Measurements from ENCODE around the gene NUPR1.
"Not testable (repeated sequence)": the region's sequence is repeated elsewhere in the genome, so short reads cannot be mapped to it uniquely, and the experiment has no call there.

The NUPR1 gene

DNA sequence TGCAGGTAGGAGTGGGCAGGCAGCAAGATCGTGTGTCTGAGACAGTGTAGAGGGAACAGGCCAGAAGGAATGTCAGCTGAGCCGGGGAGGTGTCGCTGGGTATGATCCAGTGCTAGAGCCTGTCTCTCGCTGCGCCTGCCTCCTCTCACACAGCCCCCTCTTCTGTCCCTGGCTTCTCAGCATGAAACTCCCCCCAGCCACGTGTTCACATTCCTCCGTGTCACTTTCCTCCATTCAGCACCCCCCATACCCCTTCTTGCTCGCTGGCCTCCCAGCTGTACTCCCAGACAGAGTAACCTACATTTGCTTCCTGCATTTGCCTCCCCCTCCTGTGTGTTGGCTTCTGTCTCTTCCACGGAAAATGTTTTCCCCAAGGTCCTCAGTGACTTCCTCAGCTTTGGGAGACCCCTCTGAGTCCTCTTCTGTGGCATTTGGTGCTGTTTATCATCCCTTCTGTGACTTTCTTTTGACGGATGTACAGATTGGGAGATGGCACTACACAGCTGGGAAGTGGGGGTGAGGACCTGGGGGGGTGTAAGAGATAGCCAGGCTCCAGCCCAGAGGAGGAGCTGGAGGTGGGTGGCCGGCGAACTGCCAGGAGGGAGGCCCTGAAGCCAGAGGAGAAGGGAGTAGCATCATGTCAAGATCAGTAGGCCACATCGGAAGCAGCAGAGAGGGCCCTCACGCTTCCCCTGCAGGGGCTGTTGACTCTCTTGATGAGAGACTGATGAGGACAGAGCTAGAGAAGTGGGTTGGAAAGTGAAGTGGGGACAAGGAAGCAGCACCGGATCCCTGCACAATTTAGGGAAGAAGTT is 34.1 kb upstream of the NUPR1 start:
- TF ChIP-seq POLR2AphosphoS5 (IDR thresholded peaks at IDR 0.05; ENCODE audit: low read depth, low read length) (no peak), POLR2A (IDR thresholded peaks at IDR 0.05; ENCODE audit: low read depth, low read length) (no peak), SPI1 (IDR thresholded peaks at IDR 0.05; ENCODE audit: low read depth, low read length) (no peak), POU2F2 (IDR thresholded peaks at IDR 0.05; ENCODE audit: low read depth, low read length) (no peak), PAX5 (IDR thresholded peaks at IDR 0.05; ENCODE audit: insufficient read depth, low read length, severe bottlenecking) (no peak), TAF1 (IDR thresholded peaks at IDR 0.05; ENCODE audit: low read depth, low read length) (no peak)
- DNase-seq (ENCODE audit: insufficient read length, low spot score) (no peak), FAIRE-seq (no peak)

DNA sequence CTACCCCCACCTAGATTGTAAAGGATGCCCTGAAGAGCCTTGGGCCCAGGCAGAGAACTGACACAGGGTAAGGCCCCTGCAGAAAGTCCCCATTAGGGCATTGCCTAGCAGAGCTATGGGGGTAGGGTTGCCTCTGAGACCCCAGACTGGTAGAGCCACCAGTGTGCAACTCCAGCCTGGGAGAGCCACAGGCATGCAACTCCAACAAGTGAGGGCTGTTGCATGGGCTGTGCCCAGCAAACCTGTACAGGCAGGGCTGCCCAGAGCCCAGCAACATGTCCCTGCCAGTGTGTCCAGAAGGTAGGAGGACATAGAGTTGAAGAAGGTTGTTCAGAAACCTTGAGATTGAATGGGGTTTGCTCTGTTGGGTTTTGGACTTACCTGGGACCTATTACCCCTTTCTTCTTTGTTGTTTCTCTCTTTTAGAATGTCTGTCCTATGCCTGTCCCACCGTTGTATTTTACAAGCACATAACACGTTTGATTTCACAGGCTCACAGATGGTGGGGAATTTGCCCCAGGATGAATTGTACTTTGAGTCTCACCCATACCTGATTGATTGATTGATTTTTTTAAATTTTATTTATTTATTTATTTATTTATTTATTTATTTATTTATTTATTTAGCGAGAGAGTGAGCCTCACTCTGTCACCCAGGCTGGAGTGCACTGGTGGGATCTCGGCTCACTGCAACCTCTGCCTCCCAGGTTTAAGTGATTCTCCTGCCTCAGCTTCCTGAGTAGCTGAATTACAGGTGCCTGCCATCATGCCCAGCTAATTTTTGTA is 31.4 kb upstream of the NUPR1 start:
- FAIRE-seq, result no peak
- DNase-seq (ENCODE audit: insufficient read length, low spot score), result no peak
- TF ChIP-seq SPI1 (IDR thresholded peaks at IDR 0.05; ENCODE audit: low read depth, low read length) (no peak), POLR2A (IDR thresholded peaks at IDR 0.05; ENCODE audit: low read depth, low read length) (no peak), TAF1 (IDR thresholded peaks at IDR 0.05; ENCODE audit: low read depth, low read length) (no peak), PAX5 (IDR thresholded peaks at IDR 0.05; ENCODE audit: insufficient read depth, low read length, severe bottlenecking) (no peak), POLR2AphosphoS5 (IDR thresholded peaks at IDR 0.05; ENCODE audit: low read depth, low read length) (no peak), POU2F2 (IDR thresholded peaks at IDR 0.05; ENCODE audit: low read depth, low read length) (no peak)

DNA sequence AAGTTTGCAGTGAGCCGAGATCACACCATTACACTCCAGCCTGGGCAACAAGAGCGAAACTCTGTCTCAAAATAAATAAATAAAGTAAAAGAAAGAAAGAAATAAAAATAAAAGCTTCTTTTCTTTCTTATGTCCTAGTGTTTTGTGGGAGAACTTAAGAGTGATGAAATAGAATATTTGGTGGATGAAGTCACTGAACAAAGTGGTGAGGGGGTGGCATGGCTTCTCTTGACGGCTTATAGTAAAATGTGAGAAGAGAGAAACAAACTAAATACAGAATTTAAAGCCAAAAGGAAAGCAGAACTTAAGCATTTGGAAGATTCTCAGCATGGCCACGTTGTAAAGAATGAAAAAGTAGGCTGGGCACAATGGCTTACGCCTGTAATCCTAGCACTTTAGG is 30.2 kb upstream of the NUPR1 start:
- TF ChIP-seq POLR2A (IDR thresholded peaks at IDR 0.05; ENCODE audit: low read depth, low read length) (no peak), POLR2AphosphoS5 (IDR thresholded peaks at IDR 0.05; ENCODE audit: low read depth, low read length) (no peak), POU2F2 (IDR thresholded peaks at IDR 0.05; ENCODE audit: low read depth, low read length) (no peak), TAF1 (IDR thresholded peaks at IDR 0.05; ENCODE audit: low read depth, low read length) (no peak), PAX5 (IDR thresholded peaks at IDR 0.05; ENCODE audit: insufficient read depth, low read length, severe bottlenecking) (no peak), SPI1 (IDR thresholded peaks at IDR 0.05; ENCODE audit: low read depth, low read length) (no peak)

DNA sequence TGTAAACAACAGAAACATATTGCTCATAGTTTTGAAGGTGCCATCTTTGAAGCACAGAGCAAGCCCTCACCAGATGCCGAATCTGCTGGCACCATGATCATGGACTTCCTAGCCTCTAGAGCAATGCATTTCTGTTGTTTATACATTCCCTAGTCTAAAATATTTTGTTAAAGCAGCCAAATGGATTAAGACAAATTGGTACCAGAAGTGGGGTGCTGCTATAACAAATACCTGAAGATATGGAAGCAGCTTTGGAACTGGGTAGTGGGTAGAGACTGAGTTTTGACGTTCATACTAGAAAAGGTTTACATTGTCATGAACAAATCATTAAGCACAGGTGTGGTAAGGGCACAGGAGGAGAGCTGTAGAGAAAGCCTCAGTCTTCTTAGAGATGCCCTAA is 28.5 kb upstream of the NUPR1 start:
- FAIRE-seq (no peak), DNase-seq (ENCODE audit: insufficient read length, low spot score) (no peak)
- TF ChIP-seq POLR2AphosphoS5 (IDR thresholded peaks at IDR 0.05; ENCODE audit: low read depth, low read length), result no peak
- no peak for TF ChIP-seq POU2F2 (IDR thresholded peaks at IDR 0.05; ENCODE audit: low read depth, low read length)
- no peak for TF ChIP-seq POLR2A (IDR thresholded peaks at IDR 0.05; ENCODE audit: low read depth, low read length)
- no peak for TF ChIP-seq SPI1 (IDR thresholded peaks at IDR 0.05; ENCODE audit: low read depth, low read length)
- TF ChIP-seq PAX5 (IDR thresholded peaks at IDR 0.05; ENCODE audit: insufficient read depth, low read length, severe bottlenecking), result no peak
- TF ChIP-seq TAF1 (IDR thresholded peaks at IDR 0.05; ENCODE audit: low read depth, low read length), result no peak

More for the DNA sequence above, 30.2 kb upstream of the NUPR1 start:
- DNase-seq (ENCODE audit: insufficient read length, low spot score) (no peak), FAIRE-seq (no peak)

DNA sequence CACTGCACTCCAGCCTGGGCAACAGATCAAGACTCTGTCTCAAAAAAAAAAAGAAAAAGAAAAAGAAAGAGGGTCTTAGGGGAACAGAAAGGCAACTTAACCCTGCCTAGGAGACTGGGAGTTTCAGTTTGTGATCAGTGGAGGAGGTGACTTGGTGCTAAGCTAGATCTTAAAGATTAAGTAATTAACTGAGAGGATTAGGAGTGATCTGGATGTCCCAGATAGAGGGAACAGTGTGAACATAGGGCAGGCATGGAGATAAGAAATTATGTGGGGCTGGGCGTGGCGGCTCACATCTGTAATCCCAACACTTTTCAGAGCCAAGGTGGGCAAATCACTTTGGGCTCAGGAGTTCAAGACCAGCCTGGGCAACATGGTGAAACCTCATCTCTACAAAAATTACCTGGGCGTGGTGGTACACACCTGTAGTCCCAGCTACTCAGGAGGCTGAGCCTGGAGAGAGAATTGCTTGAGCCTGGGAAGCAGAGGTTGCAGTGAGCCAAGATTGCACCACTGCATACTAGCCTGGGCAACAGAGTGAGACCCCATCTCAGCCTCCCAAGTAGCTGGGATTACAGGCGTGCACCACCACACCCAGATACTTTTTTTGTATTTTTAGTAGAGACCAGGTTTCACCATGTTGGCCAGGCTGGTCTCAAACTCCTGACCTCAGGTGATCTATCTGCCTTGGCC is 27.6 kb upstream of the NUPR1 start:
- not testable (repeated sequence) for DNase-seq (ENCODE audit: insufficient read length, low spot score); FAIRE-seq

DNA sequence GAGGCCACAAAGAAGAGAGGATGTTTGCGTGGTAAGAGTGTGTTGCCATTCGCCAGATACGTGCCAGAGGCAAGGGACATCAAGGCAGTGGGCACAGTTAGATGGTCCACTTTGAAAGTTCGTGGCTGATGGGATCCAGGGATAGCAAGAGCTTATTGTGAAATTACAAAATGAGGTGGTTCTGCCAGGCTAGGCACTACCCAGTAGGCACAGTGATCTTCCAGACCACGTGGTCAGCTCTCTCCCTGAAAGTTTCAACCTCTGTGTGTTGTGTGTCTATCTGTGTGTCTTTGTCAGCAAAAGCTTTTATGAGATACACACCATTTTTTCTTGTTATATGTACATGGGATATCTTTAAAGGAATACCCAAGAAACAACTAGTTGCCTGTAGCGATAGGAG is 24.4 kb upstream of the NUPR1 start:
- TF ChIP-seq TAF1 (IDR thresholded peaks at IDR 0.05; ENCODE audit: low read depth, low read length), result no peak
- no peak for TF ChIP-seq POLR2A (IDR thresholded peaks at IDR 0.05; ENCODE audit: low read depth, low read length)
- no peak for TF ChIP-seq POU2F2 (IDR thresholded peaks at IDR 0.05; ENCODE audit: low read depth, low read length)
- TF ChIP-seq SPI1 (IDR thresholded peaks at IDR 0.05; ENCODE audit: low read depth, low read length), result no peak
- TF ChIP-seq POLR2AphosphoS5 (IDR thresholded peaks at IDR 0.05; ENCODE audit: low read depth, low read length), result no peak
- no peak for TF ChIP-seq PAX5 (IDR thresholded peaks at IDR 0.05; ENCODE audit: insufficient read depth, low read length, severe bottlenecking)
- FAIRE-seq (no peak), DNase-seq (ENCODE audit: insufficient read length, low spot score) (no peak)

DNA sequence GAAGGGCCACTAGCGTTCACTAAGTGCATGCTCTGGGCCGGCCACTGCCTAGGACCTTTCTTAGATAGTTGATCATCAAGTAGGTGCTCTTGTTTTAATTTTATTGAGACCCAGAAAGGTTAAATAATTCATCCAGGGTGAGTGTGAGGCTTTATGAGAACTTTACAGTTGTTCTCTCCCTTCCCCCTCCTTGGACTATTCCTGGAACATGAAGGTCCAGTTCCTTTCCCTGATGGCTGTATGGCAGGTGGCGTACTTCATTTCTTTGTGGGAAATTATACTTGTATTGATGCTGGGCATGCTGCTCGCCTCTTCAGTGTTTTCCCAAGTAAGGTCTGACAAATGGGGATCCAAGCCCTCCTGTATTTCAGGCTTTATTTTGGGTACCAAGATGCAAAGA is 23.4 kb upstream of the NUPR1 start:
- DNase-seq (ENCODE audit: insufficient read length, low spot score), result no peak
- TF ChIP-seq SPI1 (IDR thresholded peaks at IDR 0.05; ENCODE audit: low read depth, low read length), result no peak
- TF ChIP-seq POLR2AphosphoS5 (IDR thresholded peaks at IDR 0.05; ENCODE audit: low read depth, low read length), result no peak
- TF ChIP-seq PAX5 (IDR thresholded peaks at IDR 0.05; ENCODE audit: insufficient read depth, low read length, severe bottlenecking), result no peak
- no peak for FAIRE-seq

DNA sequence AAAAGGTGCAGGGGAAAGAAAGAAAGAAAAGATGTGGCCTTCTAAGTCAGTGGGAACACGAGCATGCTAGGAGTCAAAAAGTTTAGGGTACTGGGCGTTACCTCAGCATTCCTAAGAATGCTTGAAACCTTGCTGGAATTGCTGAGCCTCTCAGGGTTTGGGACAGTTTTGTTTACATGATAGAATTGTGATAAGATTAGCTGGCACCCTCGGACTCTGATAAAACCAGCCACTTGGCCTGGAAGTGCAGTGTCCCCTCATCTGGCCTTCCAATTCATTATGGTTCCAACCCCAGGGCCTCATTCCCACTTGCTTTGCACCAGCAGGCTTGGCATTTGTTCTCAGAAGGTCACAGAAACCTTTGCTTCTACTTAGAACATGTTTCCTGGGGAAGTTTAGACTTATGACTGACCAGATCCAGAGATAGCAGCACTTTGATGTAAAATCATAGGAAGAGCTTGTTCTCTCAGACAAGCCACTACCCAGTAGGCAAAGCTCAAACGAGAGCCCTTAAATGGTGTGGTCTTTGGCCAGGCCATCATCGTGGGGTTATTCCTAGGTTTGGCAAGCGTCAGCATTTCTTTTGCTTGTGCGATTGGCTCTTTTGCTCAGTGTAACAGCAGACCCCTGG is 22.9 kb upstream of the NUPR1 start:
- TF ChIP-seq TAF1 (IDR thresholded peaks at IDR 0.05; ENCODE audit: low read depth, low read length) (no peak), POLR2A (IDR thresholded peaks at IDR 0.05; ENCODE audit: low read depth, low read length) (no peak), PAX5 (IDR thresholded peaks at IDR 0.05; ENCODE audit: insufficient read depth, low read length, severe bottlenecking) (no peak), SPI1 (IDR thresholded peaks at IDR 0.05; ENCODE audit: low read depth, low read length) (no peak), POLR2AphosphoS5 (IDR thresholded peaks at IDR 0.05; ENCODE audit: low read depth, low read length) (no peak), POU2F2 (IDR thresholded peaks at IDR 0.05; ENCODE audit: low read depth, low read length) (no peak)
- DNase-seq (ENCODE audit: insufficient read length, low spot score) (no peak), FAIRE-seq (no peak)

DNA sequence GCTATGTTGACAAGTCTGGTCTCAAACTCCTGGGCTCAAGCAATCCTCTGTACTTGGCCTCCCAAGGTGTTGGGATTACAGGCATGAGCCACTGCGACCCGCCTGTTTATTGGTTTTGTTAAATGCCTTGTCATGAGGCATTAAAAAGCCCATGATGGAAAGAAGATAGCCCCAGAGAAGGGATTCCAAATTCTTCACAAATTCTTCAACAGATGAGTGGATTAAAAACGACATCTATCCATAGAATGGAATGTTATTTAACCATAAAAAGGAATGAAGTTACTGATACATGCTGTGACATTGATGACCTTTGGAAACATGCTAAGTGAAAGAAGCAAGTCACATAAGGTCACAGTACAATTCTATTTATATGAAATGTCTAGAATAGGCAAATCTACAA is 19.7 kb upstream of the NUPR1 start:
- FAIRE-seq (no peak), DNase-seq (ENCODE audit: insufficient read length, low spot score) (no peak)
- TF ChIP-seq SPI1 (IDR thresholded peaks at IDR 0.05; ENCODE audit: low read depth, low read length), result no peak
- no peak for TF ChIP-seq POLR2AphosphoS5 (IDR thresholded peaks at IDR 0.05; ENCODE audit: low read depth, low read length)
- no peak for TF ChIP-seq POU2F2 (IDR thresholded peaks at IDR 0.05; ENCODE audit: low read depth, low read length)
- no peak for TF ChIP-seq PAX5 (IDR thresholded peaks at IDR 0.05; ENCODE audit: insufficient read depth, low read length, severe bottlenecking)
- TF ChIP-seq POLR2A (IDR thresholded peaks at IDR 0.05; ENCODE audit: low read depth, low read length), result no peak

All from GM12891 (cell line).